GM12873 (cell line): ENCODE measurements around the gene KRTAP12-1.

ENCODE experiments used
- TF ChIP-seq, protein P1 (sequence below): IDR thresholded peaks from 2 replicates; pipeline ENCODE4 v1.5.1; 2012; ENCODE audit warnings: low read depth, mild to moderate bottlenecking, moderate library complexity, low read length, control low read depth; ENCODE audit not compliant: insufficient read depth; ENCODE audit errors: missing control alignments

Gene KRTAP12-1

DNA sequence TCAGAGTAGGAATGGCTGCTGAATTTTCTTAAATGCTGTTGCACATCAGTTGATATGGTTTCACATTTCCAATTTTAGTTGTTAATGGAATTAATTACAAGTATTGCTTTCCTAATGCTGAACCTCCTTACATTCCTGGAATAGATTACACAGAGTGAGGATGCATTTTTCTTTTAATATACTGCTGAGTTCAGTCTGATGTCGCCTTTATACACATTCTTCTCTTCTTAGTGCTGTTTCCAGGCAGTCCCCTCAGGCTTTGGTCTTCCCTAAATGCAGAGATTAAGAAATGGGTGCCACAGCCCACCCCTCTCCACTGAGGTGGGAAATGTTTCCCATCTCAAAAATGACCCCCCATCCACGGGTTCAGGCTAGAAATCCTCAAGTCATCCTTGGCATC, 36.1 kb upstream of the KRTAP12-1 start:
- TF ChIP-seq, protein P1, sequence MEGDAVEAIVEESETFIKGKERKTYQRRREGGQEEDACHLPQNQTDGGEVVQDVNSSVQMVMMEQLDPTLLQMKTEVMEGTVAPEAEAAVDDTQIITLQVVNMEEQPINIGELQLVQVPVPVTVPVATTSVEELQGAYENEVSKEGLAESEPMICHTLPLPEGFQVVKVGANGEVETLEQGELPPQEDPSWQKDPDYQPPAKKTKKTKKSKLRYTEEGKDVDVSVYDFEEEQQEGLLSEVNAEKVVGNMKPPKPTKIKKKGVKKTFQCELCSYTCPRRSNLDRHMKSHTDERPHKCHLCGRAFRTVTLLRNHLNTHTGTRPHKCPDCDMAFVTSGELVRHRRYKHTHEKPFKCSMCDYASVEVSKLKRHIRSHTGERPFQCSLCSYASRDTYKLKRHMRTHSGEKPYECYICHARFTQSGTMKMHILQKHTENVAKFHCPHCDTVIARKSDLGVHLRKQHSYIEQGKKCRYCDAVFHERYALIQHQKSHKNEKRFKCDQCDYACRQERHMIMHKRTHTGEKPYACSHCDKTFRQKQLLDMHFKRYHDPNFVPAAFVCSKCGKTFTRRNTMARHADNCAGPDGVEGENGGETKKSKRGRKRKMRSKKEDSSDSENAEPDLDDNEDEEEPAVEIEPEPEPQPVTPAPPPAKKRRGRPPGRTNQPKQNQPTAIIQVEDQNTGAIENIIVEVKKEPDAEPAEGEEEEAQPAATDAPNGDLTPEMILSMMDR = no peak

DNA sequence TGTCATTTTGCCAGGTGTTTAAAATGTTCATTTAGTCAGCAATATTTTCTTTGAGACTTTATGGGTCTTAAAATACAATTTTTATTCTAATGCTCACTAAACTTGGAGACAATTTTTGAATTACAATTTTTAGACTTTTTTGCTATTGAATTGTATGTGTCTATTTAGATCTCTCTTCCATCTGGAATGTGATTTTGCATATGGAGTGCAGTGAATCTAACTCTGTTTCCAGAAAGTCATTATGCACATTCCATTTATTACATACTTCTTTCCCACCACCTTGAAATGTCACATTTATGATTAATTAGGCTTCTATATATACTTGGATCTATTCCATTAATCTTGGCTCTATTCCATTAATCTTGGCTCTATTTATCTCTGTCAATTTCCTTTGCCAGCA, 35.0 kb upstream of the KRTAP12-1 start:
- TF ChIP-seq, protein P1 = no peak

DNA sequence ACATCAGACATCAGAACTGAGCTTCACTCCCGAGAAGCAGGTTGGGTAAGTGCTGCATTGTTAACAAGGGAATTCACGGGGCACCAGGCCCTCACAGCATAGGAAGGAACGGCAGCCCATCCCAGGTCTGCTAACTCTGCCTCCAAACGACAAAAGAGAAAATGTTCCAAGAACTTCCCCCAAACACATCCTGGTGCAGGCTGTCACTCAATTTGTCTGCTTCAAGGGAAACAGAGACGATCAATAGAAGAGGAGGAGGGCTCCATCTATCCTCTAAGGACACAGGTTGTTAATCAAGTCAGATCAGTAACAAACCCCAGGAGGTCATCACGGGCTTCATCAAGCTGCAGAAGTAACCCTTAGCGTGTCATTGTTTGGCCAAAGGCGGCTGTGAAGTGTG, 32.9 kb upstream of the KRTAP12-1 start:
- TF ChIP-seq, protein P1 = no peak

DNA sequence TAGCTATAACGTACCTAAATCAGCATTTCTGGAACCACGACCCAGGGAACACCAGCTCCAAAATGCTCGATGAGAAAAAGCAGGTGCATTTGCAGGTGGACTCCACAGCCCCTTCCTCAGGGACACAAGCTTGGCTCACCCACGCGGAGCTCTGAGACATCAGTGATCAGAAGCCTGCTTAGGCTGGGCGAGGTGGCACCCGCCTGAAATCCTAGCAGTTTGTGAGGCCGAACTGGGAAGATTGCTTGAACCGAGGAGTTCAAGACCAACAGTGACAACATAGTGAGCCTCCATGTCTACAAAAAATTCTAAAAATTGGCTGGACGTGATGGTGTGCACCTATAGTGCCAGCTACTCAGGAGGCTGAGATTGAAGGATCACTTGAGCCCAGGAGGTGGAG, 31.9 kb upstream of the KRTAP12-1 start:
- TF ChIP-seq, protein P1 = no peak

DNA sequence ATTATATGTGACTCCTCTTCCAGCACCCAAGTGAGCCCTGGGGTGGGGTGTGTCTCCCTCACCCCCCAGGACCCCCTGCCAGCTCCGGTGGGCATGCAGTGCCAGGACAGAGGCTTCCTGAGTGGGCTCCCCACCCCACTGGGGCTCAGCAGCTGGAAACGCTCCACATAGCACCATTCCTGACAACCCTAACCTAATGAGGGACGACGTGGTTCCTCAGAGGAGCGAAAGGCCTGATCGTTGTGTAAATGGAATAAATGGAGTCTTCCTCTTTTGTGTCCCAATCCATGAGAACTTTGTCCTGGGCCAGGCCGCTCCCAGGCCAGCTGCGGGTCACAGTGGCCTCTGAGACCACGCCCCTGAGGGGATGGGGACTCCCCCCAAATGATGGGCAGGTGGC, 31.2 kb upstream of the KRTAP12-1 start:
- TF ChIP-seq, protein P1 = no peak

DNA sequence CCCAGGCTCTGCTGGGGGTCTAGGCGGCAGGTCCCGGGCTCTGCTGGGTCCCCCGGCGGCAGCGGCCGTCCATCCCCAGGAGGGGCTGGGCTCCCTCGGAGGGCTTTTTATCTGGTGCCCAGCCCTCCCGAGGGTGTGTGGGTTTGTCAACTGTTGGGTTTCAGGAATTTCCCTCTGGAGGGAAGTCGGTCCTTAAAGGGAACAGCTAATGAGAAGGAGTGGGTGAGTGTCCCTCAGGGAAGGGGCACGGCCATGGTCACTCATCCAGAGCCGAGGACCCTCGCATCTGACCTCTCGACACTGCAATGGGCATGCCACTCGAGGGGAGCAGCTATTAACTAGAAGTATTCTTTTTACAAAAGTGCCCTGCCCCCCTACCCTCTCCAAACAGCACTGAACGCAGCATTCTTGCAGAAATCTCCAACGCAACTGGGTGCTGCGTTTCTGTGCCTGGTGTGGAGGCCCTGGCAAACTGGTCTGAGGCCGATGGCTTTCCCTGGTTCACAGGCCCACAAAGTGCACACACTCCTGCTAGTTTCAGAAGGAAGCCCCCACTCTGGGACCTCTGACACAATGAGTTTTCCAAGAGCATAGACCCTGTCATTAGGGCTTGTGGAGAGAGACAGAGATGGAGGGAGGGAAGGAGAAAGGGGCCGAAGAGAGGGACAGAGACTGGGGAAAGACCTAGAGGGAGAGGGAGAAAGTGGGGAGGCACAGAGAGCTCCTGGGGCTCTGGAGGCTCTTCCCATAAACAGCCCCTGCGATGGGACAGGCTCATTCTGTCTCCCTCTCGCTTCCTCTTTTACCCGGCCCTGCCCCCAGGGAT, 30.5 kb upstream of the KRTAP12-1 start:
- TF ChIP-seq, protein P1 = no peak

DNA sequence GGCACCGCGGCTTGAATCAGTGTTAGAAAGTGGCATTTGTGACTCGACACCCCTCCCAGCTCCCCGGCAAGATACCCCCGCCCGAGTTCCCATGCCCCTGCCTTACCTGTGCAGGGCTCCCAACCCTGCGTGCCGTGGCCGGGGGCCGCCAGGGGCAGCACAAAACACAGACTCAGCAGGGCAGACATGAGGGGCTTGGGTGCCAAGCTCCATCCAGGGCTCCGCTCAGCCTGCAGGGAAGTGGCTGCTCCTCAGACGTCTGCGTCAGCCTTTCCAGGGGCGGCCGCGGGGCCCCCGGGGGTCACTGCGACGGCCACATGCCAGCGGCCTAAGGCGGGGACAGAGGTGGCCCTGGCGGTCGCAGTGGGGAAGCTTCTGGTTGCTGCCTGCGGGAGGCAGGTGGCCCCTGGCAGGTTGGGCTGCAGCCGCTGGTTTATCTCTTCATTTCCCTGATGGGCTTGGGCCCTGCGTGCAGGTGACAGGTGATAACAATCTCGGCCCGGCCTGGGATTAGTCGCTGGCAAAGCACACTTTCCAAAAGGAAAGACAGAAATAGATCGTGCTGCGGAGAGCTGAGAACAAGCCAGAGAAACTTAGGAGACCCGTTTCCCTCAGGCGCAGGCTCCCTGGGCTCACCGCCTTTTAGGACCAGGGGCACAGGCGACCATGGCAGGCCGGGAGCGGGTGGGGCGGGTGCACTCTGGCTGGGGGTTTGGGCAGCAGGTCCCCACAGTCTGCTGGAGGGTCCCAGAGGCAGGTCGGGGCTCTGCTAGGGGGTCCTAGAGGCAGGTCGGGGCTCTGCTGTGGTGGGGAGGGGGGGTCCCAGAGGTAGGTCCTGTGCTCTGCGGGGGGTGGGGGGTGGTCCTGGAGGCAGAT, 29.6 kb upstream of the KRTAP12-1 start, which contains the start of gene TSPEAR:
TSS of gene TSPEAR (minus strand) at position 246 of the 876 bp plus-strand sequence. CDS start at position 188, 58 bp downstream.
- TF ChIP-seq, protein P1 = no peak
